Activated CD4-positive, alpha-beta T cell treated with anti-CD3 and anti-CD28 coated beads, Interleukin-2, amount 50 U/mL, for 16 hours (primary cell): Measurements from ENCODE around the gene CNTFR.

Experiments
- DNase-seq: peaks from one replicate; pipeline ENCODE4 v3.0.0-alpha.2; 2020

CNTFR gene

GRCh38 chr9:34502891-34503290, 86.6 kb downstream of the CNTFR start:
- no peak for DNase-seq

DNA sequence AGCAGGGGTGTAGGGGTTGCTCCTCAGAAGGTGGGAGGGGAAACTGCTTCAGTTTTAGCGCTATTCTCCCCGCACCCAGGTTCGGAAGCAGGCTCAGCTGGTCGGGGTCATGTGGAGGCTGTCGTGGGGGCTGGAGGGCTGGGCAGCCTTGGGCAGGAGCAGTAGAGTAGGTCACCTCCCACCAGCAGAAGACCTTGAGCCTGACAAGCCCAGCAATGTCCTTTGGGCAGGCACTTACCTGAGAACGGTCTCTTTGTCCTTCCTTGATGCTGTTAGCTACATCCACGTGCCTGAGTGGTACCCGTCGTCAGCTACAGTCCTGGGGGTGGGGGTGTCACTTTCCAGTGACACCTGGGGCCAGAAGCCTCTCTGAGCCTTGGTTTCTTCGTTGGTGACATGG, 87.1 kb downstream of the CNTFR start:
- DNase-seq = no peak

- no peak for DNase-seq
These were observed 87.6 kb downstream of the CNTFR start for GRCh38 chr9:34501889-34502425.
